Muscle layer of duodenum (tissue), 2 donors: Measurements from ENCODE around the gene WDR49.

Source experiments
- H3K27ac ChIP-seq: one replicate; pipeline ENCODE4 v1.7.0; 2013; ENCODE audit warnings: mild to moderate bottlenecking, low read length
- H3K27me3 ChIP-seq: one replicate; pipeline ENCODE4 v1.7.0; 2013; ENCODE audit warnings: low read depth, mild to moderate bottlenecking, control low read depth, low read length
- H3K36me3 ChIP-seq, 2 donors: one replicate each; pipeline ENCODE4 v1.7.0; 2013; ENCODE audit warnings: low read length in 2 of 2, control low read depth in 1 of 2, mild to moderate bottlenecking in 1 of 2; ENCODE audit not compliant: insufficient read depth in 2 of 2, control insufficient read depth in 1 of 2
- H3K4me1 ChIP-seq, 2 donors: one replicate each; pipeline ENCODE4 v1.7.0; 2013; ENCODE audit warnings: low read length in 2 of 2, mild to moderate bottlenecking in 2 of 2, control low read depth in 1 of 2, moderate library complexity in 1 of 2; ENCODE audit not compliant: insufficient read depth in 2 of 2, control insufficient read depth in 1 of 2
- H3K4me3 ChIP-seq, 2 donors: one replicate each; pipeline ENCODE4 v1.7.0; 2013; ENCODE audit warnings: low read length in 2 of 2, low read depth in 1 of 2, mild to moderate bottlenecking in 1 of 2
- H3K9me3 ChIP-seq, 2 donors: one replicate each; pipeline ENCODE4 v1.7.0; 2013; ENCODE audit warnings: low read length in 2 of 2, control low read depth in 1 of 2, mild to moderate bottlenecking in 1 of 2; ENCODE audit not compliant: control insufficient read depth in 1 of 2
- donor health status: healthy.

WDR49 gene

GRCh38 chr3:167489571-167489970 is 164.2 kb downstream of the WDR49 start:
- Histone ChIP-seq H3K4me3 (no peak overlapping the region), H3K9me3 (peaks cover 0 to 5% of the 10 kb centered on the region in 2 donors), H3K4me1 (no peaks in the 10 kb centered on the region), H3K27ac (no peak overlapping the region), H3K36me3 (no peaks in the 10 kb centered on the region), H3K27me3 (no peaks in the 10 kb centered on the region)

GRCh38 chr3:167487556-167487955 is 166.2 kb downstream of the WDR49 start:
- Histone ChIP-seq H3K27me3 (no peaks in the 10 kb centered on the region), H3K4me1 (no peaks in the 10 kb centered on the region), H3K27ac (no peak overlapping the region), H3K4me3 (no peak overlapping the region), H3K9me3 (peaks cover 0 to 5% of the 10 kb centered on the region in 2 donors), H3K36me3 (no peaks in the 10 kb centered on the region)

- H3K4me1 ChIP-seq, result no peaks in the 10 kb centered on the region
- H3K27ac ChIP-seq, result no peak overlapping the region
- no peak overlapping the region for H3K4me3 ChIP-seq
- H3K27me3 ChIP-seq, result no peaks in the 10 kb centered on the region
- no peaks in the 10 kb centered on the region for H3K36me3 ChIP-seq
- peaks cover 0 to 5% of the 10 kb centered on the region in 2 donors for H3K9me3 ChIP-seq
Measured at GRCh38 chr3:167484551-167484950, 169.2 kb downstream of the WDR49 start.

- H3K36me3 ChIP-seq, result no peaks in the 10 kb centered on the region
- no peak overlapping the region for H3K27ac ChIP-seq
- H3K4me3 ChIP-seq, result no peak overlapping the region
- H3K9me3 ChIP-seq, result peaks cover 0 to 5% of the 10 kb centered on the region in 2 donors
- no peaks in the 10 kb centered on the region for H3K27me3 ChIP-seq
- H3K4me1 ChIP-seq, result no peaks in the 10 kb centered on the region
Measured at GRCh38 chr3:167483708-167484475, 169.8 kb downstream of the WDR49 start.

GRCh38 chr3:167481164-167481563 is 172.6 kb downstream of the WDR49 start:
- Histone ChIP-seq H3K4me1 (no peaks in the 10 kb centered on the region), H3K27ac (no peak overlapping the region), H3K9me3 (peaks cover 0 to 4% of the 10 kb centered on the region in 2 donors), H3K27me3 (no peaks in the 10 kb centered on the region), H3K4me3 (no peak overlapping the region), H3K36me3 (no peaks in the 10 kb centered on the region)

- Histone ChIP-seq H3K4me3 (no peak overlapping the region), H3K4me1 (no peaks in the 10 kb centered on the region), H3K9me3 (peaks cover 0 to under 1% of the 10 kb centered on the region in 2 donors), H3K27ac (no peak overlapping the region), H3K27me3 (no peaks in the 10 kb centered on the region), H3K36me3 (no peaks in the 10 kb centered on the region)
Measured at GRCh38 chr3:167480748-167481147, 173.0 kb downstream of the WDR49 start.

- Histone ChIP-seq H3K4me3 (no peak within 1 kb of the TSS), H3K36me3 (no peaks in the 10 kb centered on the region), H3K9me3 (no peaks in the 10 kb centered on the region), H3K27ac (no peak within 1 kb of the TSS), H3K4me1 (no peaks in the 10 kb centered on the region), H3K27me3 (no peaks in the 10 kb centered on the region)
Measured at GRCh38 chr3:167473863-167474262, 179.9 kb downstream of the WDR49 start, which contains the start of gene SERPINI2. SERPINI2 (minus strand) TSS chr3:167474042; CDS start chr3:167471834, 2,208 bp downstream.

GRCh38 chr3:167469381-167469780 is 184.4 kb downstream of the WDR49 start:
- H3K4me1 ChIP-seq, result no peaks in the 10 kb centered on the region
- no peak overlapping the region for H3K27ac ChIP-seq
- no peaks in the 10 kb centered on the region for H3K36me3 ChIP-seq
- H3K4me3 ChIP-seq, result no peak overlapping the region
- no peaks in the 10 kb centered on the region for H3K27me3 ChIP-seq
- no peaks in the 10 kb centered on the region for H3K9me3 ChIP-seq

GRCh38 chr3:167467848-167468611 is 185.7 kb downstream of the WDR49 start:
- Histone ChIP-seq H3K4me3 (no peak overlapping the region), H3K27ac (no peak overlapping the region), H3K27me3 (no peaks in the 10 kb centered on the region), H3K4me1 (no peaks in the 10 kb centered on the region), H3K36me3 (no peaks in the 10 kb centered on the region), H3K9me3 (no peaks in the 10 kb centered on the region)

GRCh38 chr3:167466966-167467365 is 186.8 kb downstream of the WDR49 start:
- Histone ChIP-seq H3K9me3 (no peaks in the 10 kb centered on the region), H3K27ac (no peak overlapping the region), H3K36me3 (no peaks in the 10 kb centered on the region), H3K4me3 (no peak overlapping the region), H3K4me1 (no peaks in the 10 kb centered on the region), H3K27me3 (no peaks in the 10 kb centered on the region)

- no peak overlapping the region for H3K27ac ChIP-seq
- no peaks in the 10 kb centered on the region for H3K9me3 ChIP-seq
- no peaks in the 10 kb centered on the region for H3K27me3 ChIP-seq
- no peaks in the 10 kb centered on the region for H3K4me1 ChIP-seq
- no peak overlapping the region for H3K4me3 ChIP-seq
- no peaks in the 10 kb centered on the region for H3K36me3 ChIP-seq
Measured at GRCh38 chr3:167456157-167456799, 197.5 kb downstream of the WDR49 start.
